Panc1 (cell line): ENCODE results near the gene KLHL28.

Source experiments
- POLR2AphosphoS5 ChIP-seq: IDR thresholded peaks from 2 replicates; pipeline ENCODE4 v1.6.1; 2012; ENCODE audit warnings: mild to moderate bottlenecking, low read depth, low read length, moderate library complexity
- SIN3A ChIP-seq: IDR thresholded peaks from 2 replicates; pipeline ENCODE4 v1.6.1; 2012; ENCODE audit warnings: low read depth, mild to moderate bottlenecking, low read length, moderate library complexity, borderline replicate concordance; ENCODE audit not compliant: insufficient read depth
- TCF7L2 ChIP-seq: IDR thresholded peaks from 2 replicates; pipeline ENCODE4 v1.6.1; 2011; ENCODE audit warnings: mild to moderate bottlenecking, low read depth, low read length, inconsistent platforms
- TF ChIP-seq, protein P1 (sequence below): fragments of 450-650 bp; IDR thresholded peaks from 2 replicates; pipeline ENCODE4 v1.5.1; 2017; ENCODE audit warnings: mild to moderate bottlenecking
- TF ChIP-seq, protein P2 (sequence below), 2 experiments: IDR thresholded peaks; 2 replicates each; pipeline ENCODE4 v1.6.1; 2011 to 2012; ENCODE audit warnings: low read depth in 2 of 2, control low read depth in 1 of 2, low read length in 1 of 2, mild to moderate bottlenecking in 1 of 2, moderate library complexity in 1 of 2; ENCODE audit not compliant: insufficient read depth in 1 of 2

DNA sequence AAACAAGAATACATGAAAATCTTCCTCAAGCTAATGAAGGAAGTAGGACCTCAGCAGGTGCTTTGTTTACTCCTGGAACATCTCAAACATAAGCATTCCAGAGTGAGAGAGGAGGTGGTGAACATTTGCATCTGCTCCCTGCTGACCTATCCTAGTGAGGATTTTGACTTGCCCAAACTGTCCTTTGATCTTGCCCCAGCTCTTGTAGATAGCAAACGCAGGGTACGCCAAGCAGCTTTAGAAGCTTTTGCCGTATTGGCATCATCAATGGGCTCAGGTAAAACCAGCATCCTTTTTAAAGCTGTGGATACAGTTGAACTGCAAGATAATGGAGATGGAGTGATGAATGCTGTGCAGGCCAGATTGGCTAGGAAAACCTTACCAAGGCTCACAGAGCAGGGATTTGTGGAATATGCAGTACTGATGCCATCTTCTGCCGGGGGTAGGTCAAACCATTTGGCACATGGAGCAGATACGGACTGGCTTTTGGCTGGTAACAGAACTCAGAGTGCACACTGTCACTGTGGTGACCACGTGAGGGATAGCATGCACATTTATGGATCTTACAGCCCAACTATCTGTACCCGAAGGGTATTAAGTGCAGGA, 2.1 kb upstream of the KLHL28 start:
- TF ChIP-seq, protein P1, sequence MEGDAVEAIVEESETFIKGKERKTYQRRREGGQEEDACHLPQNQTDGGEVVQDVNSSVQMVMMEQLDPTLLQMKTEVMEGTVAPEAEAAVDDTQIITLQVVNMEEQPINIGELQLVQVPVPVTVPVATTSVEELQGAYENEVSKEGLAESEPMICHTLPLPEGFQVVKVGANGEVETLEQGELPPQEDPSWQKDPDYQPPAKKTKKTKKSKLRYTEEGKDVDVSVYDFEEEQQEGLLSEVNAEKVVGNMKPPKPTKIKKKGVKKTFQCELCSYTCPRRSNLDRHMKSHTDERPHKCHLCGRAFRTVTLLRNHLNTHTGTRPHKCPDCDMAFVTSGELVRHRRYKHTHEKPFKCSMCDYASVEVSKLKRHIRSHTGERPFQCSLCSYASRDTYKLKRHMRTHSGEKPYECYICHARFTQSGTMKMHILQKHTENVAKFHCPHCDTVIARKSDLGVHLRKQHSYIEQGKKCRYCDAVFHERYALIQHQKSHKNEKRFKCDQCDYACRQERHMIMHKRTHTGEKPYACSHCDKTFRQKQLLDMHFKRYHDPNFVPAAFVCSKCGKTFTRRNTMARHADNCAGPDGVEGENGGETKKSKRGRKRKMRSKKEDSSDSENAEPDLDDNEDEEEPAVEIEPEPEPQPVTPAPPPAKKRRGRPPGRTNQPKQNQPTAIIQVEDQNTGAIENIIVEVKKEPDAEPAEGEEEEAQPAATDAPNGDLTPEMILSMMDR, result no peak
- TF ChIP-seq, protein P2, sequence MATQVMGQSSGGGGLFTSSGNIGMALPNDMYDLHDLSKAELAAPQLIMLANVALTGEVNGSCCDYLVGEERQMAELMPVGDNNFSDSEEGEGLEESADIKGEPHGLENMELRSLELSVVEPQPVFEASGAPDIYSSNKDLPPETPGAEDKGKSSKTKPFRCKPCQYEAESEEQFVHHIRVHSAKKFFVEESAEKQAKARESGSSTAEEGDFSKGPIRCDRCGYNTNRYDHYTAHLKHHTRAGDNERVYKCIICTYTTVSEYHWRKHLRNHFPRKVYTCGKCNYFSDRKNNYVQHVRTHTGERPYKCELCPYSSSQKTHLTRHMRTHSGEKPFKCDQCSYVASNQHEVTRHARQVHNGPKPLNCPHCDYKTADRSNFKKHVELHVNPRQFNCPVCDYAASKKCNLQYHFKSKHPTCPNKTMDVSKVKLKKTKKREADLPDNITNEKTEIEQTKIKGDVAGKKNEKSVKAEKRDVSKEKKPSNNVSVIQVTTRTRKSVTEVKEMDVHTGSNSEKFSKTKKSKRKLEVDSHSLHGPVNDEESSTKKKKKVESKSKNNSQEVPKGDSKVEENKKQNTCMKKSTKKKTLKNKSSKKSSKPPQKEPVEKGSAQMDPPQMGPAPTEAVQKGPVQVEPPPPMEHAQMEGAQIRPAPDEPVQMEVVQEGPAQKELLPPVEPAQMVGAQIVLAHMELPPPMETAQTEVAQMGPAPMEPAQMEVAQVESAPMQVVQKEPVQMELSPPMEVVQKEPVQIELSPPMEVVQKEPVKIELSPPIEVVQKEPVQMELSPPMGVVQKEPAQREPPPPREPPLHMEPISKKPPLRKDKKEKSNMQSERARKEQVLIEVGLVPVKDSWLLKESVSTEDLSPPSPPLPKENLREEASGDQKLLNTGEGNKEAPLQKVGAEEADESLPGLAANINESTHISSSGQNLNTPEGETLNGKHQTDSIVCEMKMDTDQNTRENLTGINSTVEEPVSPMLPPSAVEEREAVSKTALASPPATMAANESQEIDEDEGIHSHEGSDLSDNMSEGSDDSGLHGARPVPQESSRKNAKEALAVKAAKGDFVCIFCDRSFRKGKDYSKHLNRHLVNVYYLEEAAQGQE (IDR thresholded peaks at IDR 0.05; ENCODE audit: insufficient read depth in 1 of 2, low read depth in 2 of 2, low read length in 1 of 2), result no peak
- no peak for TF ChIP-seq POLR2AphosphoS5
- no peak for TF ChIP-seq SIN3A
- peak; percentile 50; the same call in 1 of the 2 replicates for TF ChIP-seq TCF7L2
